ENCODE results near the gene COX18.

DNA sequence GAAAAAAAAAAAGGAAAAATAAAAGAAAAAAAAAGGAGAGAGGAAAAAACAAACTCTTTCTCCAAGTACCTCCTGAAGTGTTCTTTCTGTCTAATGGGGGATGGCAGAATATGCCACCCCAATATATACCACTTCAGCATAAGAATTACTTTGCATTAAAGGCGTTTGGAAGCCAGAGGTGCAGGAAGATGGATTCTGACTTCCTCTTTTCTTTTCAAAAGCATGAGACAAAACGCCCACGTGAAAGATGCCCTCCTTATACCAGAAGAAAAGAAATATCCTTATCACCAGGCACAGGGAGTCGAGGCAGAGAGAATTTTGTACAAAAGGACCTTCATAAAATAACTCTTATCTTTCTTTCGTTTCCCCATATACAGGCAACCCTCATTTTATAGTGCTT is 40.9 kb downstream of the COX18 start:
- TF ChIP-seq CTCF (IDR thresholded peaks at IDR 0.05 in 4 of 5, conservative IDR thresholded peaks at IDR 0.05 in 1 of 5) (no peak), POLR2A (IDR thresholded peaks at IDR 0.05) (no peak)

All from gastrocnemius medialis (tissue), 4 donors.